ENCODE results near the gene SNX13.

DNA sequence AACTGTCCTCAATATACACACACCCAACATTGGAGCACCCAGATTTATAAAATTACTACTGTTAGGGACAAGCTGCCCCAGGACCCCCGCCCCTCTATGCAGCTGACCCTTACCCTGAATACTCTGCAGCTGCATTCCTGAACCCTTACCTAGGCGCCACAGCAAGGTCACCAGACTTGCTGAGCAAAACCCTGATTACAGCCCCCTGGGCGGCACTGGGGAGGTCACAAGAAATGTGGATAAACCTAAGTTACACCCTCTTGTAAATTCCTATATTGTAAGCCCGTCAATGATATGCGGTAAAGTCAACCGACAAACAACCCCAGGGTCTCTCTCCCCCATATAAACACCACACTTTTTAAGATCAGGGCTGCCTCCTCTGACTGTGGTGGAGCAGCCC lies 25.1 kb downstream of the SNX13 start:
- TF ChIP-seq, protein P1, sequence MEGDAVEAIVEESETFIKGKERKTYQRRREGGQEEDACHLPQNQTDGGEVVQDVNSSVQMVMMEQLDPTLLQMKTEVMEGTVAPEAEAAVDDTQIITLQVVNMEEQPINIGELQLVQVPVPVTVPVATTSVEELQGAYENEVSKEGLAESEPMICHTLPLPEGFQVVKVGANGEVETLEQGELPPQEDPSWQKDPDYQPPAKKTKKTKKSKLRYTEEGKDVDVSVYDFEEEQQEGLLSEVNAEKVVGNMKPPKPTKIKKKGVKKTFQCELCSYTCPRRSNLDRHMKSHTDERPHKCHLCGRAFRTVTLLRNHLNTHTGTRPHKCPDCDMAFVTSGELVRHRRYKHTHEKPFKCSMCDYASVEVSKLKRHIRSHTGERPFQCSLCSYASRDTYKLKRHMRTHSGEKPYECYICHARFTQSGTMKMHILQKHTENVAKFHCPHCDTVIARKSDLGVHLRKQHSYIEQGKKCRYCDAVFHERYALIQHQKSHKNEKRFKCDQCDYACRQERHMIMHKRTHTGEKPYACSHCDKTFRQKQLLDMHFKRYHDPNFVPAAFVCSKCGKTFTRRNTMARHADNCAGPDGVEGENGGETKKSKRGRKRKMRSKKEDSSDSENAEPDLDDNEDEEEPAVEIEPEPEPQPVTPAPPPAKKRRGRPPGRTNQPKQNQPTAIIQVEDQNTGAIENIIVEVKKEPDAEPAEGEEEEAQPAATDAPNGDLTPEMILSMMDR (IDR thresholded peaks at IDR 0.05) = no peak
- no peak for TF ChIP-seq TCF12 (IDR thresholded peaks at IDR 0.05)
